HCT116 (cell line): ENCODE data around the gene PAPPA2. TPM values are rescaled to one million over a fixed set of nuclear protein-coding genes. Genes with fewer than 3 reads are reported as not detected.

Experiments
- ATAC-seq: fragments of 200-7000 bp; cut with Tn5 transposase; 2 replicates; pipeline ENCODE4 v1.9.1; 2020; ENCODE audit warnings: mild to moderate bottlenecking, moderate library complexity
- BruUV-seq: library from RNA; stranded (reverse); fragments of 400-500 nt; replicated peaks from 2 replicates; lab custom pipeline; 2021; lab: Mats Ljungman, UMichigan
- CTCF ChIA-PET: fragments of 300-600 bp; sonication (Branson Sonifier 250); formaldehyde crosslinking; loops from one replicate; lab custom pipeline; 2021; ENCODE audit warnings: antibody characterized with exemption; lab: Charles Lee
- POLR2A ChIA-PET: fragments of 300-600, 350-600 bp; sonication (Branson Sonifier 250); formaldehyde crosslinking; loops from one replicate; lab custom pipeline; 2021; ENCODE audit warnings: antibody characterized with exemption; lab: Charles Lee
- RAD21 ChIA-PET, 2 experiments: fragments of 300-600 bp; sonication (Branson Sonifier 250); formaldehyde crosslinking; loops; one replicate each; lab custom pipeline; 2023; ENCODE audit warnings: low total read pairs in 2 of 2; ENCODE audit not compliant: uncharacterized antibody in 2 of 2, unreplicated experiment in 2 of 2, low non-redundant PET in 1 of 2; lab: Charles Lee
- DNase-seq: peaks from one replicate; pipeline ENCODE4 v3.0.0-alpha.2; 2010; ENCODE audit warnings: low read depth, low spot score
- H2AFZ ChIP-seq: fragments of 200-600 bp; shearing (Covaris generic), sonication (generic); 2 replicates; pipeline ENCODE4 v1.6.1; 2017; ENCODE audit warnings: low read depth, mixed run types, mixed read lengths, antibody characterized with exemption, low read length; ENCODE audit not compliant: poor library complexity, severe bottlenecking
- H3K27ac ChIP-seq: 2 replicates; pipeline ENCODE4 v1.5.1; 2012; ENCODE audit warnings: low read depth, low read length
- H3K27me3 ChIP-seq: fragments of 200-600 bp; sonication (generic); 2 replicates; pipeline ENCODE4 v1.6.1; 2016; ENCODE audit warnings: mixed run types, low read length, mixed read lengths; ENCODE audit not compliant: insufficient read depth
- H3K36me3 ChIP-seq, 2 experiments: fragments of 200-500 bp in 1 of 2; fragments of 200-600 bp in 1 of 2; sonication (Bioruptor generic) in 1 of 2; sonication (generic) in 1 of 2; 2 replicates each; pipeline versions ENCODE4 v1.5.1 to v1.6.1; 2014 to 2016; ENCODE audit warnings: low read length in 2 of 2, inconsistent platforms in 1 of 2, mixed read lengths in 1 of 2, mixed run types in 1 of 2; ENCODE audit not compliant: insufficient read depth in 2 of 2, control insufficient read depth in 1 of 2
- H3K4me1 ChIP-seq, 2 experiments: fragments of 200-600 bp in 1 of 2; sonication (generic) in 1 of 2; 2 replicates each; pipeline versions ENCODE4 v1.5.1 to v1.6.1; 2012 to 2017; ENCODE audit warnings: low read length in 2 of 2, inconsistent platforms in 1 of 2, mild to moderate bottlenecking in 1 of 2, mixed read lengths in 1 of 2, mixed run types in 1 of 2, moderate library complexity in 1 of 2; ENCODE audit not compliant: insufficient read depth in 2 of 2, control insufficient read depth in 1 of 2
- H3K4me2 ChIP-seq: fragments of 200-600 bp; sonication (generic); 2 replicates; pipeline ENCODE4 v1.6.1; 2017; ENCODE audit warnings: mixed run types, low read length, mixed read lengths
- H3K4me3 ChIP-seq, 2 experiments: fragments of 200-600 bp in 1 of 2; sonication (generic) in 1 of 2; replicated peaks in 1 of 2; 2 replicates each; pipeline ENCODE4 v1.5.1; 2011 to 2016; ENCODE audit warnings: low read length in 2 of 2, control low read depth in 1 of 2, low read depth in 1 of 2, mild to moderate bottlenecking in 1 of 2, mixed read lengths in 1 of 2, mixed run types in 1 of 2
- H3K79me2 ChIP-seq: fragments of 200-600 bp; sonication (generic); 2 replicates; pipeline ENCODE4 v1.6.1; 2017; ENCODE audit warnings: mild to moderate bottlenecking, mixed run types, low read length, moderate library complexity, mixed read lengths; ENCODE audit not compliant: insufficient read depth
- H3K9ac ChIP-seq: fragments of 200-600 bp; sonication (generic); 2 replicates; pipeline ENCODE4 v1.6.1; 2016; ENCODE audit warnings: low read length, mixed read lengths
- H3K9me2 ChIP-seq: fragments of 200-600 bp; sonication (generic), shearing (Covaris generic); 2 replicates; pipeline ENCODE4 v1.6.1; 2017; ENCODE audit warnings: mixed run types, mild to moderate bottlenecking, moderate library complexity; ENCODE audit not compliant: insufficient read depth
- H3K9me3 ChIP-seq, 2 experiments: fragments of 200-500 bp in 1 of 2; fragments of 200-600 bp in 1 of 2; sonication (Bioruptor generic) in 1 of 2; sonication (generic) in 1 of 2; 2 replicates each; pipeline ENCODE4 v1.6.1; 2014 to 2017; ENCODE audit warnings: low read length in 2 of 2, mixed read lengths in 2 of 2, inconsistent platforms in 1 of 2, low read depth in 1 of 2, mild to moderate bottlenecking in 1 of 2, mixed run types in 1 of 2, moderate library complexity in 1 of 2; ENCODE audit not compliant: control insufficient read depth in 1 of 2, insufficient read depth in 1 of 2
- H4K20me1 ChIP-seq: fragments of 200-600 bp; sonication (generic), shearing (Covaris generic); 2 replicates; pipeline ENCODE4 v1.6.1; 2017; ENCODE audit warnings: mixed run types, mild to moderate bottlenecking, moderate library complexity; ENCODE audit not compliant: insufficient read depth
- ATF3 ChIP-seq: IDR thresholded peaks from 2 replicates; pipeline ENCODE4 v1.6.1; 2012
- CBX3 ChIP-seq: IDR thresholded peaks from 2 replicates; pipeline ENCODE4 v1.6.1; 2012; ENCODE audit warnings: low read depth
- CTCF ChIP-seq, 3 experiments: fragments of 200-600 bp in 1 of 3; sonication (generic) in 1 of 3; IDR thresholded peaks in 2 of 3; conservative IDR thresholded peaks in 1 of 3; 2 replicates each; pipeline ENCODE4 v1.5.1; 2012 to 2017; ENCODE audit warnings: low read depth in 2 of 3, low read length in 2 of 3, antibody characterized with exemption in 1 of 3, borderline replicate concordance in 1 of 3, control low read depth in 1 of 3, mild to moderate bottlenecking in 1 of 3, mixed read lengths in 1 of 3, mixed run types in 1 of 3, moderate library complexity in 1 of 3; ENCODE audit not compliant: insufficient read depth in 1 of 3
- EGR1 ChIP-seq: IDR thresholded peaks from 2 replicates; pipeline ENCODE4 v1.6.1; 2012; ENCODE audit warnings: low read depth
- ELF1 ChIP-seq: IDR thresholded peaks from 2 replicates; pipeline ENCODE4 v1.6.1; 2012; ENCODE audit warnings: low read depth, borderline replicate concordance
- EZH2 ChIP-seq: fragments of 200-600 bp; sonication (generic); IDR thresholded peaks from 2 replicates; pipeline ENCODE4 v1.6.1; 2017; ENCODE audit warnings: antibody characterized with exemption, mixed run types
- EZH2phosphoT487 ChIP-seq: fragments of 200-600 bp; IDR thresholded peaks from 2 replicates; pipeline ENCODE4 v1.6.1; 2018; ENCODE audit warnings: antibody characterized with exemption, borderline replicate concordance
- FOSL1 ChIP-seq: IDR thresholded peaks from 2 replicates; pipeline ENCODE4 v1.6.1; 2012; ENCODE audit warnings: low read depth
- MAX ChIP-seq: IDR thresholded peaks from 2 replicates; pipeline ENCODE4 v1.6.1; 2012
- POLR2A ChIP-seq: IDR thresholded peaks from 2 replicates; pipeline ENCODE4 v1.7.0; 2011; ENCODE audit warnings: borderline replicate concordance; ENCODE audit not compliant: insufficient read depth, insufficient read length; ENCODE audit errors: extremely low read depth
- POLR2AphosphoS5 ChIP-seq: IDR thresholded peaks from 2 replicates; pipeline ENCODE4 v1.6.1; 2011; ENCODE audit warnings: mild to moderate bottlenecking, low read depth, low read length, moderate library complexity
- RAD21 ChIP-seq: IDR thresholded peaks from 2 replicates; pipeline ENCODE4 v1.6.1; 2012; ENCODE audit warnings: low read depth, mild to moderate bottlenecking
- SIN3A ChIP-seq: IDR thresholded peaks from 2 replicates; pipeline ENCODE4 v1.6.1; 2012; ENCODE audit warnings: low read depth
- SP1 ChIP-seq: IDR thresholded peaks from 2 replicates; pipeline ENCODE4 v1.6.1; 2012; ENCODE audit warnings: low read depth
- SRF ChIP-seq: IDR thresholded peaks from 2 replicates; pipeline ENCODE4 v1.6.1; 2012; ENCODE audit warnings: low read depth
- TCF7L2 ChIP-seq: IDR thresholded peaks from 2 replicates; pipeline ENCODE4 v1.7.0; 2011; ENCODE audit warnings: borderline replicate concordance, inconsistent platforms; ENCODE audit not compliant: insufficient read depth, insufficient read length; ENCODE audit errors: extremely low read depth
- YY1 ChIP-seq: IDR thresholded peaks from 2 replicates; pipeline ENCODE4 v1.6.1; 2011; ENCODE audit warnings: low read length, low read depth, moderate library complexity, mild to moderate bottlenecking; ENCODE audit not compliant: insufficient replicate concordance; ENCODE audit errors: extremely low read depth
- ZBTB33 ChIP-seq: IDR thresholded peaks from 2 replicates; pipeline ENCODE4 v1.6.1; 2011; ENCODE audit warnings: mild to moderate bottlenecking, low read length, moderate library complexity; ENCODE audit not compliant: insufficient replicate concordance; ENCODE audit errors: extremely low read depth
- ZFX ChIP-seq: fragments of 450-650 bp; IDR thresholded peaks from 2 replicates; pipeline ENCODE4 v1.6.1; 2017
- ZNF274 ChIP-seq: fragments of 200-500 bp; sonication (Bioruptor generic); IDR thresholded peaks from 2 replicates; pipeline ENCODE4 v1.6.1; 2014; ENCODE audit warnings: mild to moderate bottlenecking, low read depth, low read length, inconsistent platforms
- intact Hi-C: fragments of 100-400 bp; cut with micrococcal nuclease; formaldehyde crosslinking; loops from 2 replicates; pipeline ENCODE4 v1.10.0; 2022
- total RNA-seq: library from RNA; stranded (reverse); gene quantifications from one replicate; pipeline ENCODE4 v1.2.1, GENCODE V29; 2021; ENCODE audit not compliant: unreplicated experiment

PAPPA2 gene
- total RNA-seq, 1 experiment from 2014 or later, result not detected

DNA sequence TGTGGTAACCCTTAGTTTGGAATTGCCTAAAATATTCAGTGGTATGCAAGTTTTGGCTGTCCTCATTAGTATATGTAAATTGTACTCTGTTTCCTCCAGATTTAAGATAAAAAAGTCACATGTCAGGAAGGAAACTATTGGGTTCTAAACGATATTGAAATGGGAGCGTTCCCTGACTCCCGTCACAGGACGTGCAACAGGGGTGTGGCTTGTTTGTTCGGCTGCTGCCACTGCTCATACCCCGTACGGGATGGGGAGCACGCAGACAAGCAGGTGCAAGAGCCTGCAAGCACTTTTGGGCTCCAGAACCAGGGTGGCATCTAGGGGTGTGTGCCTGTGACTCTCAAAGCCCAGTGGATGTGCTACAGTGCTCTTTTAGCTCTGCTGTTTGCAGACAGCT lies 6.2 kb upstream of the PAPPA2 start:
- Histone ChIP-seq H3K4me3 (no peak overlapping the region), H3K36me3 (no peaks in the 10 kb centered on the region), H3K27me3 (0 out of 2 replicates have a peak, but pooled peaks cover 14% of the 10 kb centered on the region), H3K9ac (no peak overlapping the region), H3K4me2 (no peak overlapping the region), H3K27ac (no peak overlapping the region), H3K9me2 (no peaks in the 10 kb centered on the region), H3K4me1 (no peaks in the 10 kb centered on the region), H3K9me3 (no peaks in the 10 kb centered on the region), H3K79me2 (no peaks in the 10 kb centered on the region), H4K20me1 (no peaks in the 10 kb centered on the region), H2AFZ (no peak overlapping the region)
- no TSS peak for BruUV-seq
- ATAC-seq (no peak), DNase-seq (no peak)
- TF ChIP-seq SRF (no peak), EGR1 (no peak), POLR2A (no peak), SIN3A (no peak), FOSL1 (no peak), RAD21 (no peak), SP1 (no peak), EZH2 (no peak), MAX (no peak), ZFX (no peak), ELF1 (no peak), YY1 (no peak), TCF7L2 (no peak), CTCF (IDR thresholded peaks at IDR 0.05 in 2 of 3, conservative IDR thresholded peaks at IDR 0.05 in 1 of 3; ENCODE audit: borderline replicate concordance in 1 of 3, insufficient read depth in 1 of 3, low read depth in 2 of 3, low read length in 2 of 3) (no peak), ZBTB33 (no peak), CBX3 (no peak), ZNF274 (no peak), POLR2AphosphoS5 (no peak), ATF3 (no peak), EZH2phosphoT487 (no peak)
- ChIA-PET POLR2A (no interaction called here), CTCF (no interaction called here), RAD21 (no interaction called here)
- intact Hi-C loops, result no loop called here
